ENCODE measurements around the gene KRTAP23-1. TPM values are rescaled to one million over a fixed set of nuclear protein-coding genes. Genes with fewer than 3 reads are reported as not detected.

The KRTAP23-1 gene
- total RNA-seq, 4 donors from 2014 or later, result not detected

DNA sequence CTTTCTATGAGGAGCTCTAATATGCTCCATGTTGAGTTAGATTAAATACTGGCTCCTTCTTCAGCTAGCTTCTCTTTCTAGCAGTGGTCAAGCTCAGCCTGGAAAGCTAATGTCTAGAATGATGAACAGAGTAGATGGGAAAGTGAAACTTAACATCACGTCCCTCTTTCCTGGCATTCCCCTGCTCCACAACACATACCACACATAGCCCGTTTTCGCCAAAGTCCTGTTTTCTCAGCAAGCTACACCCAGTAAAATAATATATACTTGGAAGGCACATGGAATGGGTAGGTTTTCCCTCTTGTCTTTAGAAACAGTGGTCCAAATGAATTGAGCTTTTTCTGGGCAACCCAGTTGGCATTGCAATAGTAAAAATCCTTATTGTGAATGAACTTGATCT, 14.7 kb downstream of the KRTAP23-1 start:
- no peaks in the 10 kb centered on the region for H3K4me1 ChIP-seq
- no peaks in the 10 kb centered on the region for H3K36me3 ChIP-seq
- H3K9me3 ChIP-seq, result no peaks in the 10 kb centered on the region
- H3K27ac ChIP-seq, result no peak overlapping the region
- no peak for DNase-seq (ENCODE audit: low spot score in 2 of 2)
- WGBS, result 79% methylated on average over 3 of the region's 3 CpGs
- TF ChIP-seq POLR2A (IDR thresholded peaks at IDR 0.05) (no peak), POLR2AphosphoS5 (IDR thresholded peaks at IDR 0.05) (no peak), EP300 (IDR thresholded peaks at IDR 0.05) (no peak)
- TF ChIP-seq, protein P1, sequence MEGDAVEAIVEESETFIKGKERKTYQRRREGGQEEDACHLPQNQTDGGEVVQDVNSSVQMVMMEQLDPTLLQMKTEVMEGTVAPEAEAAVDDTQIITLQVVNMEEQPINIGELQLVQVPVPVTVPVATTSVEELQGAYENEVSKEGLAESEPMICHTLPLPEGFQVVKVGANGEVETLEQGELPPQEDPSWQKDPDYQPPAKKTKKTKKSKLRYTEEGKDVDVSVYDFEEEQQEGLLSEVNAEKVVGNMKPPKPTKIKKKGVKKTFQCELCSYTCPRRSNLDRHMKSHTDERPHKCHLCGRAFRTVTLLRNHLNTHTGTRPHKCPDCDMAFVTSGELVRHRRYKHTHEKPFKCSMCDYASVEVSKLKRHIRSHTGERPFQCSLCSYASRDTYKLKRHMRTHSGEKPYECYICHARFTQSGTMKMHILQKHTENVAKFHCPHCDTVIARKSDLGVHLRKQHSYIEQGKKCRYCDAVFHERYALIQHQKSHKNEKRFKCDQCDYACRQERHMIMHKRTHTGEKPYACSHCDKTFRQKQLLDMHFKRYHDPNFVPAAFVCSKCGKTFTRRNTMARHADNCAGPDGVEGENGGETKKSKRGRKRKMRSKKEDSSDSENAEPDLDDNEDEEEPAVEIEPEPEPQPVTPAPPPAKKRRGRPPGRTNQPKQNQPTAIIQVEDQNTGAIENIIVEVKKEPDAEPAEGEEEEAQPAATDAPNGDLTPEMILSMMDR (IDR thresholded peaks at IDR 0.05), result no peak
- no peak overlapping the region for H3K4me3 ChIP-seq
- H3K27me3 ChIP-seq, result no peaks in the 10 kb centered on the region

DNA sequence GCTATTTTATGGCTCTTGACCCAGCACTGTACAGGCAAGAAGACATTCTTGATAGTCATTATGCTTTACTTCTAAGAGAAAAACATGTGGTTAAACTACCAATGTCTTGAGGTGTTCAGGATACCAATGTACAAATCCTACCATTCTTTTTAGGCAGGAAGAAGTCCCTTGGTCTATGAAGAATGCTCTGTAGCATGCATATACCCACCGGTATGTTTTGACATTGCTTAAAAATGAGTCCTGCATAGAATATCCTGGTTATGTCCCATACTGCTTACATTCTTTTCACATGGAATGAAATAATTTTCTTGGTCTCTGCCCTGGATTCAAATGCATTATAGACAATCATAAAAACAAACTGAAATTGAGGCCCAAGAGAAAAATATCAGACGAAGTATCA, 15.7 kb downstream of the KRTAP23-1 start:
- H3K4me1 ChIP-seq, result no peaks in the 10 kb centered on the region
- TF ChIP-seq POLR2A (IDR thresholded peaks at IDR 0.05) (no peak), POLR2AphosphoS5 (IDR thresholded peaks at IDR 0.05) (no peak), EP300 (IDR thresholded peaks at IDR 0.05) (no peak)
- TF ChIP-seq, protein P1 (IDR thresholded peaks at IDR 0.05), result no peak
- H3K4me3 ChIP-seq, result no peak overlapping the region
- DNase-seq (ENCODE audit: low spot score in 2 of 2), result no peak
- H3K9me3 ChIP-seq, result no peaks in the 10 kb centered on the region
- H3K27me3 ChIP-seq, result no peaks in the 10 kb centered on the region
- WGBS, result 89% methylated on average over 2 of the region's 2 CpGs
- H3K36me3 ChIP-seq, result no peaks in the 10 kb centered on the region
- no peak overlapping the region for H3K27ac ChIP-seq

DNA sequence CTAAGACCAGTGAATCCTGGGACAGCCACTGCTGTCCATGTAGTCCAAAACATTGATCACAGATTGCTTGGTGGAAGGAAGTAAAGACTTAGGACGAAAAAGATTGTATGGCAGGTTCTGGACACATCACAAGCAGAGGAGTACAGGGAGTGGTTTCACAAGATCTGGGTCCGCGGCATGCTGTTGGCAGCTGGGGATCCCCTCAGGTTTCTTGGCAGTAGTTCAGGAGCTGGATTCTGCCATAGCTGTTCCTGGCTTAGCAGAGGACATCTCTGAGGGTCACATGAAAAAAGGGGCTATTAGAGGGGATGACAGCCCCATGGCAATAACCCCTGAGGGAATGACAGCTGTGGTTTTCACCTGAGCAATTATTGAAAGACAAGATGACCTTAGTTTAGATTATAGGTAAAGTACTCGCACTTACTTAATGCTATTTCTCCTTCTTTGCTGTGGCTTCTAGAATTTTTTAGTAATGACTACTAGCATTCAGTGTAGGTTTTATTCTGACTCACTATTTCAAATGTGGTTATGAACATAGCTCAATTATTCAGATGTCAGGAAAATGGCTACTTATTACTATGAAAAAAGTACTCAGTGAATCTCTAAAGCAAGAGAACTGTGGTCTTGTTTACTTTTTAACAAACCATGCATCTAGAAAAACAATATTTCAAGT, 19.1 kb downstream of the KRTAP23-1 start:
- Histone ChIP-seq H3K27me3 (no peaks in the 10 kb centered on the region), H3K4me1 (no peaks in the 10 kb centered on the region), H3K9me3 (no peaks in the 10 kb centered on the region), H3K27ac (no peak overlapping the region), H3K36me3 (no peaks in the 10 kb centered on the region), H3K4me3 (no peak overlapping the region)
- no peak for DNase-seq (ENCODE audit: low spot score in 2 of 2)
- 46% methylated on average over 4 of the region's 4 CpGs for WGBS
- TF ChIP-seq EP300 (IDR thresholded peaks at IDR 0.05) (no peak), POLR2AphosphoS5 (IDR thresholded peaks at IDR 0.05) (no peak), POLR2A (IDR thresholded peaks at IDR 0.05) (no peak)
- TF ChIP-seq, protein P1 (IDR thresholded peaks at IDR 0.05), result no peak

GRCh38 chr21:30326390-30326789, 22.0 kb downstream of the KRTAP23-1 start:
- Histone ChIP-seq H3K27me3 (no peaks in the 10 kb centered on the region), H3K27ac (no peak overlapping the region), H3K9me3 (no peaks in the 10 kb centered on the region), H3K4me1 (no peaks in the 10 kb centered on the region), H3K4me3 (no peak overlapping the region), H3K36me3 (no peaks in the 10 kb centered on the region)
- TF ChIP-seq POLR2AphosphoS5 (IDR thresholded peaks at IDR 0.05) (no peak), EP300 (IDR thresholded peaks at IDR 0.05) (no peak), POLR2A (IDR thresholded peaks at IDR 0.05) (no peak)
- TF ChIP-seq, protein P1 (IDR thresholded peaks at IDR 0.05), result no peak
- no peak for DNase-seq (ENCODE audit: low spot score in 2 of 2)

- 88% methylated on average over 2 of the region's 2 CpGs for WGBS
- Histone ChIP-seq H3K27me3 (no peaks in the 10 kb centered on the region), H3K4me3 (no peak within 1 kb of the TSS), H3K9me3 (no peaks in the 10 kb centered on the region), H3K27ac (no peak within 1 kb of the TSS), H3K36me3 (no peaks in the 10 kb centered on the region), H3K4me1 (no peaks in the 10 kb centered on the region)
- TF ChIP-seq POLR2AphosphoS5 (IDR thresholded peaks at IDR 0.05) (no peak), EP300 (IDR thresholded peaks at IDR 0.05) (no peak)
- DNase-seq (ENCODE audit: low spot score in 2 of 2), result no peak
Measured at GRCh38 chr21:30320215-30320614, 28.2 kb downstream of the KRTAP23-1 start, which contains the start of gene KRTAP26-1. TSS of gene KRTAP26-1 (minus strand) at chr21:30320315. CDS start at chr21:30320035, 280 bp downstream.

All from suprapubic skin (tissue), 4 donors.